Activated CD4-positive, alpha-beta T cell treated with anti-CD3 and anti-CD28 coated beads, Interleukin-2, amount 50 U/mL, for 1 hour (primary cell): ENCODE data around the gene PSMD2.

Experiments used
- DNase-seq: peaks from one replicate; pipeline ENCODE4 v3.0.0-alpha.2; 2020

The PSMD2 gene

DNA sequence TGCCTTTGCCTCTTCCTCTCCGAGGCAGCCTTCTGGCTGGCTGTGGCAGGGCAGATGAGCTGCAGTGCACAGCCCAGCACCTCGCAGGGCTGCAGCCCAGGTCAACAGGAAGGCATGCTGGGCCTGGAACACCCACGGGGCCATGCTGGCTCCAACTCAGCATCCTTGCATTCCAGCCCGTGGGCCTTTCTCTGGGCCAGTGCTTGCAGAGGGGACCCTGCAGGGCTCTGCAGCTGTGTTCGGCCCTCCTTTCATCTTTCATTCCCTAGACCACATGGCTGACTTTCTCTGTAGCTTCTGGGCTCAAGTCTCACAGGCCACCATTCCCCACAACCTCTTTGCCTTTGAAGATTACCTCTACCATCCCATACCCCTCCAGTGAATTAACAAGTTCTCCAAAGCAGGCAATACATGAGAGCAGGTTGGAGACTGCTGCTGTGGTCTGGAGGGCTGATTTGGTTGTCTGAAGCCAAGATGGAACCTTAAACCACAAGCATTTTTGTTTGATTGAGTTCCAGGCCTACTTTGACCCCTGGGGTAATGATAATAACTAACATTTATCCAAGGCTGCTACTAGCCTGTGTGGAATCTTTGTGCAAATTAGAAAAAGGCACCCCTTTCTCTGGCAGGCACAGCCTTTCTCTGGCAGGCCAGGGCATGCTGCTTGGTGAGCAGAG lies 44.3 kb downstream of the PSMD2 start:
- DNase-seq: no peak

DNA sequence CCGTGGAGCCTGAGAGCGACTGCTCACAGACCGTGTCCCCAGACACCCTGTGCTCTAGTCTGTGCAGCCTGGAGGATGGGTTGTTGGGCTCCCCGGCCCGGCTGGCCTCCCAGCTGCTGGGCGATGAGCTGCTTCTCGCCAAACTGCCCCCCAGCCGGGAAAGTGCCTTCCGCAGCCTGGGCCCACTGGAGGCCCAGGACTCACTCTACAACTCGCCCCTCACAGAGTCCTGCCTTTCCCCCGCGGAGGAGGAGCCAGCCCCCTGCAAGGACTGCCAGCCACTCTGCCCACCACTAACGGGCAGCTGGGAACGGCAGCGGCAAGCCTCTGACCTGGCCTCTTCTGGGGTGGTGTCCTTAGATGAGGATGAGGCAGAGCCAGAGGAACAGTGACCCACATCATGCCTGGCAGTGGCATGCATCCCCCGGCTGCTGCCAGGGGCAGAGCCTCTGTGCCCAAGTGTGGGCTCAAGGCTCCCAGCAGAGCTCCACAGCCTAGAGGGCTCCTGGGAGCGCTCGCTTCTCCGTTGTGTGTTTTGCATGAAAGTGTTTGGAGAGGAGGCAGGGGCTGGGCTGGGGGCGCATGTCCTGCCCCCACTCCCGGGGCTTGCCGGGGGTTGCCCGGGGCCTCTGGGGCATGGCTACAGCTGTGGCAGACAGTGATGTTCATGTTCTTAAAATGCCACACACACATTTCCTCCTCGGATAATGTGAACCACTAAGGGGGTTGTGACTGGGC lies 45.7 kb downstream of the PSMD2 start:
- DNase-seq: no peak

DNA sequence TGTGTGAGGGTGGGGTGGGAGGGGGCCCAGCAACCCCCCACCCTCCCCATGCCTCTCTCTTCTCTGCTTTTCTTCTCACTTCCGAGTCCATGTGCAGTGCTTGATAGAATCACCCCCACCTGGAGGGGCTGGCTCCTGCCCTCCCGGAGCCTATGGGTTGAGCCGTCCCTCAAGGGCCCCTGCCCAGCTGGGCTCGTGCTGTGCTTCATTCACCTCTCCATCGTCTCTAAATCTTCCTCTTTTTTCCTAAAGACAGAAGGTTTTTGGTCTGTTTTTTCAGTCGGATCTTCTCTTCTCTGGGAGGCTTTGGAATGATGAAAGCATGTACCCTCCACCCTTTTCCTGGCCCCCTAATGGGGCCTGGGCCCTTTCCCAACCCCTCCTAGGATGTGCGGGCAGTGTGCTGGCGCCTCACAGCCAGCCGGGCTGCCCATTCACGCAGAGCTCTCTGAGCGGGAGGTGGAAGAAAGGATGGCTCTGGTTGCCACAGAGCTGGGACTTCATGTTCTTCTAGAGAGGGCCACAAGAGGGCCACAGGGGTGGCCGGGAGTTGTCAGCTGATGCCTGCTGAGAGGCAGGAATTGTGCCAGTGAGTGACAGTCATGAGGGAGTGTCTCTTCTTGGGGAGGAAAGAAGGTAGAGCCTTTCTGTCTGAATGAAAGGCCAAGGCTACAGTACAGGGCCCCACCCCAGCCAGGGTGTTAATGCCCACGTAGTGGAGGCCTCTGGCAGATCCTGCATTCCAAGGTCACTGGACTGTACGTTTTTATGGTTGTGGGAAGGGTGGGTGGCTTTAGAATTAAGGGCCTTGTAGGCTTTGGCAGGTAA lies 46.5 kb downstream of the PSMD2 start:
- DNase-seq: no peak

DNA sequence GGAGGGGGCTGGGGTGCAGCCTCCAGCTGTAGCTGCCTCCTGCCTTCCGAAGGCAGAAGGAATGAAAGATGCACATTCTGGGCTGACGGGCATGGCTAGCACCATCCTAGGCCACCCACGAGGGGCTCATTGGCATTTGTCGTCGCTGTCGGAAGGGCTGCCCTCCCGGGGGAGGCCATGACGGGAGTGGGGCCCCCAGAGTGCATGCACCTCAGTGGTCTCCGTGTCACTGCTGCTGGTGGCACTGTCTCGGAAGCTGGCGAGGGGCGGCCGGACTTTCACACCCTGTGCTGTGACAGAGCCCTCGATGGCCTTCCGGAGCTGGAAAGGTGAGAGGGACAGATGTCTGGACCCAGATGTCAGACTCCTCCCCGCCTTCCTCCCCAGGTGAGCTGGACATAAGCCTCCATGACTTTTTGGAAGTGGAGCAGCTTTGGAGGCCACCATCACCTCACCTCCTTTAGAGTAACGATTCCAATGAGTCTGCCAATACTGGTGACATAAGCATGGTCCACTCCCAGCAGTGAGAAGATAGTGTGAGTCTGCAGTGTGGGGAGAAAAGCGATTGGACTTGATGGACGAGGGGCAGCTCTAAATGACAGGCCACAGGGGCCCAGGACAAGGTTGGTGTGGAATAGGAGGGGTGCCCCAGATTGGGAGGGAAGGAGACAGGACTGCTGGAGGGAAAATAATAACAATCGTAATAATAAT lies 47.6 kb downstream of the PSMD2 start:
- DNase-seq: no peak

DNA sequence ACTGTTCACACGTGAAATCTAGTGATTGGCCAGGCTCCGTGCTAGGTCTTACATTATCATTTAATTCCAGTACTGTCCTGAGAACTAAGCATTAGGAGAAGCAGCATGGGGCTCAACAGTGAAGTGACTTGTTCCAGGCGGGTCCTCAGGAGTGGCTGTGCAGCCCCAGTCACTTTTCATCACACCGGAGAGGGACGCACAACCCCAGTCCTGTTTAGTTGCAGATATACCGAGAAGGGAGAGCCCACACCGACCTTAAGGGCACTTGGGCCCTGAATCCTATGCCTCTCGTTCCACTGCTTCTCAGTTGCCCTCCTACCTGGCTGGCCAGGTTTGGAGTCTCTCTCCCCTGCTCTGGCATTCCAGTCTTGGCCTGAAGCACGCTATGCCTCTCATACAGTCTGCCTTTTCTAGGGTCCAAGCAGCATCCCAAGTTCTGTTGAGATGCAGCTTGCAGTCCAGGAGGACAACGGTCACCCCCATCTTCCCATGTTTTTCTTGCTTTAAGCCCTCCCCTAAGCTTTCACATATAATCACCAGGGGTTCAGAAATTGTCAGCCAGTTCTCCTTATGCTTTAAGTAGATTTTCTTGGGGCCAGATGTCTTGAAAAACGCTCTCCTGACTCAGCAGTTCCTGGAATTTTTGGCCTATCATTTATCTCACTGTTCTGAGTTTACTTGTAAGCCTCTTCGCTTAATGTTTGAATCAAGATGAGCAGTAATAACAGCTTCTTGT lies 48.4 kb downstream of the PSMD2 start:
- no peak for DNase-seq

DNA sequence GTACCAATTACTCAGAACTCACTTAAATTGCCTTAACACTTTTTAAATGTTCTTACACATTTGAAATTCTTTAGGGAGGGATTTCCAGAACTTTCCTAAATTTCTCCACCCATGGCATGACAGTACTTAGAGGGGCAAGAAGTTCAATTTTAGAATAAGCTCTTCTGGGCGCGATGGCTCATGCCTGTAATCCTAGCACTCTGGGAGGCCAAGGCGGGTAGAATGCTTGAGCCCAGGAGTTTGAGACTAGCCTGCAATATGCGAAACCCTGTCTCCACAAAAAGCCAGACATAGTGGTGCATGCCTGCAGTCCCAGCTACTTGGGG lies 49.0 kb downstream of the PSMD2 start:
- DNase-seq: no peak

DNA sequence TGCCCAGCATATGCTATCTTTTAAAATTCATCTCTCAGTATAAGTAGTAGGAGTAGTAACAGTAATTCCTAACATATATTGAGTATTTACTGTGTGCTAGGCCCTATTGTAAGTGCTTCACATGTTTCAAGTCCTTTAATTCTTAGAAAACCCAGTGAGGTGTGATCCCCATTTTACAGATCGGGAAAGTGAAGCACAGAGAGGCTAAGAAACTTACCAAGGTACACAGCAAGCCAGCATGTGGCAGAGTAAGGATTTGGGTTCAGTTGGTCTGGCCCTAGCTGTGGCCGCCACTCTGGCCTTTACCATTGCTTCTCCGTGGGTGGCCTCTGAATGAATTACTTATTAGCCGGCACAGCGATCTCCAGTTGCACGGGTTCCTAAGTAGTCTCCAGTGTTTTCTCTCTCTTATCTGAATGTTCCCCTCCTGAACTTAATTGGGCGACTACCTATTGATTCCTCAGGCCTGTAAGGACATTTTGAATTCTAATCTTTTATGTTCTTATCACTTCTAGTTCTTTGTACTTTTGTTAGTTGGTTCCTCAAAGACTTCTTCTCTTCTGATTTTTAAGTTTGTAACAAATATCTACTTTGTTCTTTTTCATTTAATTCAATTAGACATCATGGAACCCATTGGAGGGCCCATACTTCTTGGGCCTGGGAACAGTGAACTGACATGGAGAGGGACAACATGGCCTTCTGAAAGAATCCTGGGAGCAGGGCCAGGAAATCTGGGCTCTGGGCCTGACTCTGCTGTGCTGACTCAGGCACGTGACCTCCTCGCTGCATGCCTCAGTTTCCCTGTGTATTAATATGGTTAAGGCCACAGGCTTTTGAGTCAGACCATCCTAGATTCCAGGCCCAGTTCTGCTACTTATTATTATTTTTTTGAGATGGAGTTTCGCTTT lies 50.8 kb downstream of the PSMD2 start:
- DNase-seq: no peak

DNA sequence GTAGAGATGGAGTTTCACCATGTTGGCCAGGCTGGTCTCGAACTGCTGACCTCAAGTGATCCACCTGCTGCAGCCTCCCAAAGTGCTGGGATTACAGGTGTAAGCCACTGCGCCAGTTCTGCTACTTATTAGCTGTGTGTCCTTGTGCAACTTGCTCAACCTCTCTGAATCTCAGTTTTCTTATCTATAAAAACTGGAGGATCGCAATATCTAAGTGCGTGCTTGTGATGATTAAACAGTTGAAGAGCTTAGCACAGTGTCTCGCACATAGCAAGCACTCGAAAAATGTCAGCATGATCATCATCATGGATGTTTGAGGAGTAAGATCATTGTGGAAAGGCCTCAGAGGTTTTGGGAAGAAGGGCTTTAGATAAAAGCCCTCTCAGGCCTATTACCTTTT lies 51.6 kb downstream of the PSMD2 start:
- no peak for DNase-seq

DNA sequence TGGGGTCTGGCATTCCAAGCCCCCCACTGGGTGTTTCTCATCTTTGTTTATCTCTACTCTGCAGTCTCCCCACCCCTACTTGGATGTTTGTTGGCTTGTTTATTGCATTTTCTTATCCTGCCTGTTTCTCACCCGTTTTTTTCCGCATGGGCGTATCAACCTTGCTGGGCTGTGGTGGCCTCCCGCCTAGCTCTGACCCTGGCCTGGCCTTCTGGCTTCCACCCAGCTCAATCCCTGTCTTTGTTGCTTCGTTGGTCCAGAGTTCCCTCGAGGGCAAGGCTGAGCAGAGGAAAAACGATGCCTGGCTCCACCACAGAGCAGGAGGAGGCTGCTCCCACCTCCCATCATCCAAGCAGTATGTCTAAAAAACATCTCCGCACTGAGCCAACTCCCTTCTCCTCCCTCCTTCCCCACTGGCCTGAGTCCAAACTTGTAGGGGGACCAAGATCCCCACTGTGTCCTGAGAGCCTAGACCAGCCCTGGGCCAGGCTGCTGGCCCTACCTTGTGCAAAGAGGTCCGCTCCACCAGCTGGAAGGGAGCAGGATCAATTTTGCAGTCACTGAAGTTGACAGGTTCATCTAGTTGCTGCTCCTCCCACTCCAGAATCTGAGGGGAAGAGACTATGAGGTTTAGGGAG lies 52.6 kb downstream of the PSMD2 start:
- no peak for DNase-seq

DNA sequence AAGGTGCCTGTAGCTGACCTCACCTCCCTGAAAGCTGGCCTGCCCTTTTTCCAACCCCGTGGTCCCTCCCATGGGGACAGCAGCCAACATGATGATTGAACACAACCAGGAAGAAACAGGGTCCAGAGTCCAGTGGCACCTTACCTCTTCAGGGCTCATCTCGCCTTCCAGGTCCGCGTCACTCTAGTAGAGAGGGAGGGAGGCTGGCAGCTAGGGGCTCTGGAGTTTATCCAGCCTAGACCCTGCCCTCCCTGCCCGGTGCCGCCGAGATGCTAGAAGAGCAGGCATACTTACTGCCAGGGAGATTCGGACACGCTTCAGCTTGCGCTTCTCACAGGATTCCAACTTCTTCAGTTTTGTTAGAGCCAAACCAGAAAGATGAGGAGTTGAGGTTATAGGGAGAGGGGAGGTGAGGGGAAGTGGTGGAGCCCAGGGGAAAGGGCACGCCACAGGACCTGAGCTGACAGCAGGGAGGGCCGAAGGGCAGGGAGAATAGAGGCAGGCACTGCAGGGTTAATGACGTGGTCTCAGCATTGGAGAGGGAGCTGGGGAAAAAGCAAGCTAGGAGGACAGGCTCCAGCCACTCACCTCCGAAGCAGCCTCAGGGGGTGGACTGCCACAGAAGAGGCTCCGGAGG lies 53.2 kb downstream of the PSMD2 start:
- DNase-seq: no peak

DNA sequence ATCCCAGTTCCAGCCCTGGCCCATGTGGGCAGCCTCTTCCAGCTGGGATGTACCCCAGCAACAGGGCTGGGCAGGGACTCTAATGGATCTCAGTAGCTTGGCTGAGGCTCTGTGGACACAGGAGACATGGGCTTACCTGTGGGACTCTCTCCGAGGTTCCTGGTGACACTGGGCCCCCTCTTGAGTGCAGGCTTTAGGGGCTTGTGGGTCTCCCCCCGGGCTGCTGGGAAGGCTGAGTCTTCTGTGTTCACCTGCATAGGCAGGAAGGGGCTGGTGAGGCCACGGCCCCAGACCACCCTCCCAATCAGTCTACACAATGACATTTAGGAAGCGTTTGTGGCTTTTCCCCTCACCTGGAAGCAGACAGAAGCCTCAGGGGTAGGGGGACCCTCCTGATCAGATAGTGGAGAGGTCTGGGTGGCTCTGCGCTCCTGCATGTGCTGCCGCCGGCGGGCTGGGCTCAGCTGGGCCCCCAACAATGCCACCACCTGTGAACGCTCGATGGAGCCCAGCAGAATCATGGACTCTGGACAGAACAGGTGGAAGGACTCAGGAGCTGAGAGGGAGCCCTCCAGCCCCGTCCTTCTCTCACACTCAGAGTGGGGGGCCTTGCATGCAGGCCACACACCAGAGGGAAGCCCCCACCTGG lies 54.0 kb downstream of the PSMD2 start:
- DNase-seq: no peak

DNA sequence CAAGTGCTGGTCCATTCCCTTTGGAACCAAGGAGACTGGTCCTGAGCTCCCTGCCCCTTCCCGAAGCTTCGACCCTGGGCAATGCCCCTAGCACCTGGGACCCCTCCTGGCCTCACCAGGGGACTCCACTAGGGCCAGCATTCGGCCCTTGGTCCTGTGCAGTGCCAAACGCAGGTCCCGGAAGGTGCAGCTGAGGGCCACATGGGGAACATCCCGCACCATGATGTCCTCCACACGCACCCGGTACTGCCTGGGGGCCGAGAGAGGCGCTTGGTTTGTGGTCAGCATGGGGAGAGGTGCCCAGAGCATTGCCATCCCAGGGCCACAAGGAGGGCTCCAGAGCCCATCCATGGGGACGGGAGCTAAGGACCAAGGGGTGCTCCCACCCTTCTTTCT lies 54.5 kb downstream of the PSMD2 start:
- no peak for DNase-seq

DNA sequence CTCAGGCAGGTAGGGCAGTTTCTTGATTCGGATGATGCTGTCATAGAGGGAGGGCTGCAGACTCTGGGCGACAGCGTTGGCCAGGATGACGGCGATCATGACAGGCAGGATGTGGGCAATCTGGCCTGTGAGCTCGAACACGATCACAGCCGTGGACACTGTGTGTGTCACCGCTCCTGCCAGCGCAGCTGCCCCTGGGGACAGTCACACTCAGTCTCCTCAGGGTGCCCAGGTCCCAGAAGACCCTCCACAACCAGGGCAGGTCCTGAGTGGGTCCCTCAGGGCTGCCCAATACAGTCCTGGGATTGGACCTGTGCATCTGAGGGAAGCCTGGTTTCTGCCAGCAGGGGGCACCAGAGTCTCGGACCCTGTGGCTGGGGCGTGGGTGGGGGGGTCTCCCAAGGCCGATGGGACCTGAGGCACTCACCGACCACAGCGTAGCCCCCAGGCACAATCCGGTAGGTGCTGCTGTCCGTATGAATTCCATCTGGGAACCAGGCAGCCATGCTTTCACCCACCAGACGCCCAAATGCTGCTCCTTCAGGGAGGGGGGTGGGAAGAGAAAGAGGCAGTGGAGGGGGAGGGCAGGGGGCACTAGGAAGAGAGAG lies 55.2 kb downstream of the PSMD2 start:
- DNase-seq: peak; percentile 68

DNA sequence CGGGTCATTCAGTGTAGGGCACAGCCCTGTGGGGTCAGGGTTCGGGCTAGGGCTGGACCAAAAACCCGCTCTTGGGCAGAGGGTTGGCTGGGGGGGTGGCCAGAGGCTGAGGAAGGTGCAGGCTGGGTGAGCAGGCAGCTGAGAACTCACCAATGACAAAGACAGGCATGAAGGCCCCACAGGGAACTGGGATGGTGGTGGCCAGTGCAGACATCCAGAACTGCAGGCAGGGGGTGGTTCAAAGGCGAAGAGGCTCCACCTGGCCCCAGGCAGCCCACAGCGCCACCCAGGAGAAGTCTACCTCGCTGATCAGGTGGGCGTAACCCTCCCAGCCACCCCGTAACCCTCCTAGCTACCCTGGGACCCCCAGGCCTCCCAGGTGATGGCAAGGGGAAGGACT lies 55.7 kb downstream of the PSMD2 start:
- DNase-seq: no peak

DNA sequence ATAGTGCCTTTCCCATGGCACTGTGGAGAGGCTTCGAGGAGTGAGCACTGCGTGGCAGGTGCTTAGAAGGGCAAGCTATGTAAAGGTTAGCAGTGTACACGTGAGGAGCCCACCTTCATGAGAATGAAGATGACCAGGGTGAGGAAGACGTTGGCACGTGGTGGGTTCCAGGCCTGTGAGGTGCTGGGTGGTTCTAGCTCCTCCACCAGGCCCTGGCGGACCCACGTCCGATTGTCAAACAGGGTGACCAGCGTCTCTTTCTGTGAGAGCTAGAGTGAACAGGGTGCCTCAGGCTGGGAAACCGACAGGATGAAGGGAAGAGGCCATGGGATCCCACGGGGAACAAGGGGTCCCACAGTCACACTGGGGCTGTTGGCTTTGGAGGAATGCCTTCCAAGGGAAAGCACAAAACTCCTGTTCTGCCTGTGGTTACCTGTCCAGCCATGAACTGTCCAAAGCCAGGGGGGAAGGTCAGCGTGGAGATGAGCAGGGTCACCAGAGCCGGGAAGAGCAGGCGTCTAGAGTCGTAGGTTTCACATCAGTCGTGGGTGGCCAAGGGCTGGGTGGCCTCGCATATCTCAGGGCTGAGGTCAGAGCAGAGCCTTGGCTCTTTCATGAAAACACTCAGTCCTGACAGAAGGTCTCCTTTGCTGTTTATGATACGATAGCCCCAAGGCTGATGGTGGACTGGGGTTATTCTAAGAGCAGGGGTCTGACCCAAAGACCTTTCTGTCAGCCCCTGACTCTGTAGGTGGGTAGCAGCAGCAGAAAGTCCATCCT lies 56.4 kb downstream of the PSMD2 start:
- DNase-seq: no peak

DNA sequence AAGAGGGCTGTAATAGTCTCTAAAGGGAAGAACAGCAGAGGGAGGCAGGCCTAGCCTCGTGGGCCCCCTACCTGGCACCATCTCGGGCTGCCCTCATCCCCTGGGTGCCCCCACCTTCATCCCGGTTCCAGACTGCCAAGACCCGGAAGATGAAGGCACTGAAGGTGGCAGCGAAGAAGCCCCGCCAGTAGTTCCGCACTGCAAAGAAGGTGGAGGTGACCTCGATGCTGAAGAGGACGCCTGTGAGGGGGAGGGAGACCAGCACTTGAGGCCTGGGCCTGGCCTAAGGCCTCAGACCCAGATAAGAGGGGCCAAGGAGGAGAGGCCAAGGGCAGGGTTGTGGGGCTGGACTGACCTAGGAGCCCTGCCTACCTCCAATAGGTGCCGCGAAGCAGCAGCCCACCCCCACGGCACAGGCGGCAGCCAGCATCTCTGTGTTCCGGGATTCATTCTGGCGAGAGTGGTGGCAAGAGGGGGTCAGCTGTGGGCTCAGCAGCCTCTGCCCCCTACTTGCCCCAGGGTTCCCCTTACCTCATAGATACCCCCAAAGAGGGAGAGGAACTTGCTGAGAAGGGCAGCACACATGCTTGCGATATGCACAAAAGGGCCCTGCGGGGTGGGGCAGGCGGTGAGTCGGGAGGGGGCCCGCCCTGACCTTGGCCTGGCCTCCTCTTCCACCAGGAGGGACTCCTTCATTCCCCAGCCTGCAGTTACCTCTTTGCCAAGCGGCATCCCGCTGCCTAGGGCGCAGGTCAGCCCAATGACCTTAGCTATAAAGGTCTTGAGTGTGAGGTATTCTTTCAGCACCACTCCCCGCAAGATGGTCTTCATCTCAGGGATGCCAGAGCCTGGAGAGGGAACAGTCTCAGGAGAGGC lies 58.4 kb downstream of the PSMD2 start:
- no peak for DNase-seq

DNA sequence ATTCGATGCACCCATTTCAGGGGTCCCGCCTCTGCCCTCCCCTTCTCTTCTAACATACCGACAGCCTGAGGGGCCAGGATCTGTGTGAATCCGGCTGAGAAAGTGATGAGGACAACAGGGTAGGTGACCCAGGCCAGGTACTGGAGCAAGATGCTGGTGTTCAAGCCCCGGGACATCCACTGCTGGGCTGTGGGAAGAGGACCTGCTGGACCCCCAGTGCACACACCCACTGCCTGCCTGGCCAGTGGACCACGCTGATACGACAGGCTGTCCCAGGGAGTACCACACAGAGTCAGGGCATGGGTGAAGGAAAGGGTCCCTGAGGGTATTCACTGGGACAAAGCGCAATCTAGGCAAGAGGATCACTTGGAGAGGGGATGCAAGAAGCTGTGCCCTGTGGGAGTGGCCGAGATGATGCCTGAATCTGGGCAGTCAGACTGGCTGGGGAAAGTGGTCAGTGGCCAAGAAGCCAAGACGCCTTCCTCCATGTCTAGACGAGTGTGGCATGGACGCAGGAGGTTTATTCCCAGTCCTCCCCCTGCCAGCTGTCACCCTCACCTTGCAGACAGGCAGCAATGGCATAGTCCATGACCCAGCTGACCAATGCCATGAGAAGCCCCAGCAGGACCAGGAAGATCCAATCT lies 59.2 kb downstream of the PSMD2 start:
- DNase-seq: no peak
